KOPT-K1 (cell line): Measurements from ENCODE around the gene AOAH.
"Not testable (repeated sequence)": the region's sequence is repeated elsewhere in the genome, so short reads cannot be mapped to it uniquely, and the experiment has no call there.

ENCODE experiments used
- H3K27ac ChIP-seq: fragments of 200-600 bp; sonication (generic); 2 replicates; pipeline ENCODE4 v1.5.1; 2016; ENCODE audit warnings: antibody characterized with exemption, mild to moderate bottlenecking, low read depth, low read length; ENCODE audit not compliant: poor library complexity, severe bottlenecking
- H3K36me3 ChIP-seq: fragments of 200-600 bp; sonication (generic); 2 replicates; pipeline ENCODE4 v1.5.1; 2017; ENCODE audit warnings: antibody characterized with exemption, mild to moderate bottlenecking, low read length, moderate library complexity; ENCODE audit not compliant: insufficient read depth
- H3K9me3 ChIP-seq: fragments of 200-600 bp; sonication (generic); 2 replicates; pipeline ENCODE4 v1.5.1; 2017; ENCODE audit warnings: antibody characterized with exemption, low read length, mild to moderate bottlenecking; ENCODE audit not compliant: insufficient read depth, poor library complexity, severe bottlenecking

AOAH gene

DNA sequence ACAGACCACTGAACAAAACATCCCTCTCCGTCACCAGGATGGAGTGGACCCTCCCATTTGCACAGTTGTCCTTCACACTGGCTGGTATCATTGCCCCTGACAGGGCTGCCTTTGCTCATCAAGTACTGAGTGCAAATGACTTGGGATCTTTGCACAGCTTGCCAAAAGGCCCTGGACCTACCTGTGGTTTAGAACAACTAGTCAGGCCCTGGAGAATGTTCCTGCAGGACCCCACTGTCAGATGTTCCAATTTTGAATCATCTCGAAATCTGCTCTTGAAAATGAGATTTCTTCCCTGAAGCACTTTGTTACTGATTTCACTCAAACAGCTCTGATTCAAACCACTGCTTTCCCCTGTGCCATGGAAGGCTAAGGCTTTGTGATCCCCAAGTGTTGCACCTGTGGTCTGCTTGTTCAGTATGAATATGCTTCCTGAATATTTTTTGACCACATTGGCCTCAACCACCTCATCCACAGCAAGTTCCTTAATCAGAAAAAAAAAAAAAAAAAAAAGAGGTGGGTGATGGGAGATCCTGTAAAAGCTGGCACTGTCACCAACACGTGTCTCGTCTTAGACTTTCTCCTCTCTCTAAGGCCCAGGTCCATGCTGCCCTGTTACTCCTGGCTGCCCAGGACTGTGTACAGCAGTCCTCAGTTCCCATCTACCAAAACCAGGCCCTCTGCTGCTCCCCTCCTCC, 2.7 kb upstream of the AOAH start:
- no peak overlapping the region for H3K27ac ChIP-seq
- H3K9me3 ChIP-seq = peaks cover 5% of the 10 kb centered on the region
- H3K36me3 ChIP-seq = no peaks in the 10 kb centered on the region

DNA sequence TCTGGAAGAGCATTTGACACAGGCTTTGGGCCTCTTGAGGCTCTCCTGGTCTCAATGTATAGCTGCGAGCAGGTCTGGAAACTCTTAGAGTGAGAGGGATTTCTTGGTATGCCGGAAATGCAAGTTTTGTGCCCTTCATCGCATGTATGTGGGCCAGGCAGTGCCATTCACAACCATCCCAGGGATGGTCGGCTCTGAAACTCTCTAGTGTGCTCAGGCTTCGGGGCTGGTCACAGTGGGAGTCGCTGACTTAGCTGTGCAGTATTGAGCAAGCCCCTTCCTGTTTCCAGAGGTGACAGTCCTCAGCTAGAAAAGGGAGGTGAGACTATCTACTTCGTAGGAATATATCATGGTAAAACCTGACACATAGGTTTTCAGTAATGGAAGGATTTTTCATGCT, 2.0 kb upstream of the AOAH start:
- Histone ChIP-seq H3K36me3 (no peaks in the 10 kb centered on the region), H3K9me3 (peaks cover 5% of the 10 kb centered on the region), H3K27ac (no peak overlapping the region)

DNA sequence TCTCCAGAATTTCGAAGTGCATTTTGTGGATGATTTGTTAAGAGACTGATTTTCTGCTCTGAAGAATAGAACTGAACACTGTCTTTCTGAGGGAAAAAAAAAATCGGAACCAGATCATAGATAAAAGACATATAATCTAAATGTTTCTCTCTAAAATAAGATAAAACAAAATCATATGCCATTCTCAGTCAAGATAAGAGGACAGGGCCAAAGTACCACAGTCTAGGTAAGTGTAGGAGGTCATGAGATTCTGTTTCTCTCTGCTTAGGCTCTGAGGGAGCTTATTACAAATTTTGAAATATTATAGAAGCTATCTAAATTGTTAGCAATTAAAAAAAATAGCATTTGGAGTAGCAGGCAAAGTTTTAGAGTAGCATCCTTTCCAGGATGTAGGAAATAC, 702 bp upstream of the AOAH start:
- peak overlapping the region; percentile 72 for H3K27ac ChIP-seq
- H3K9me3 ChIP-seq = no peaks in the 10 kb centered on the region
- no peaks in the 10 kb centered on the region for H3K36me3 ChIP-seq

DNA sequence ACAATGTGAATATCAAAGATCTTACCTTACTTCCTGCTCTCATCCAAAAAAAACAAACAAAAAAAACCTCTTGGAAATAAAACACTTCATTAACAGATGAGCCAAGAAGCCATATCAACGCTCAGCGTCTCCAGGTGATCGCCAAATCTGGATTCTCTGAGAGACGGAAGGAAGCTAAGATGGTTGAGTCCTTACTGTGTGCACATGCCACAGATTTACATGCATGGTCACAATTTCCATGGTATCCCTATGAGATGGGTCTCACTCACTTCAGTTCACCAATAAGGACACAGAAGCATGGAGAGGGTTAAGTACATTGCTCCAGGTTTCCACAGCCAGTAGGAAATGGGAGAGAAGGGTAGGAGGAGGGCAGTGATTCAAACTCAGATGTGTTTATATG, 1.0 kb downstream of the AOAH start:
- Histone ChIP-seq H3K9me3 (no peaks in the 10 kb centered on the region), H3K27ac (peak overlapping the region; percentile 72), H3K36me3 (no peaks in the 10 kb centered on the region)

DNA sequence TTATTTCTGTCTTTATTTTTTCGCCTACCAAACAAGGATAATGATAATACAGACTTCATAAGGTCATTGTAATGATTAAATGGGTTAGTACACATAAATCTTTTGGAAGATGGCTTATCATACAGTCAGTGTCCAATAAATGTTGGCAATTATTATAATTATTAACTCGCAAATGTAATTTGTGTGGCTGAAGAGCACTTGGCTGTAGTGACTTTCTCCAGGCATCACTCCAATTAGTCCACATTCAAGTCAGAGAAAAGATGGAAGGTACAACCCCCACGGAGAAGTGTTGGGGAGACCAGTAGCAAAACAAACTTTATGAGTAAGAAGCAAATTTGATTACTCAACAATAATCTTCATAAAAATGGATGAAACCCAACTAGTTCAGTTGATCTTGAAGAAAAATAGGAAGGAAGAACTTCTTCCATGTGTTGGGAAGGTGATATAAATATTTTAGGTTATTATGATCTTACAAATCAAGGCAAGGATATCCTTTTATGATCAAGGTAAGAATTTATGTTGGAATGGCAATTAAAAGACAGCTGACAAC, 5.1 kb downstream of the AOAH start:
- Histone ChIP-seq H3K27ac (no peak overlapping the region), H3K9me3 (no peaks in the 10 kb centered on the region), H3K36me3 (no peaks in the 10 kb centered on the region)

DNA sequence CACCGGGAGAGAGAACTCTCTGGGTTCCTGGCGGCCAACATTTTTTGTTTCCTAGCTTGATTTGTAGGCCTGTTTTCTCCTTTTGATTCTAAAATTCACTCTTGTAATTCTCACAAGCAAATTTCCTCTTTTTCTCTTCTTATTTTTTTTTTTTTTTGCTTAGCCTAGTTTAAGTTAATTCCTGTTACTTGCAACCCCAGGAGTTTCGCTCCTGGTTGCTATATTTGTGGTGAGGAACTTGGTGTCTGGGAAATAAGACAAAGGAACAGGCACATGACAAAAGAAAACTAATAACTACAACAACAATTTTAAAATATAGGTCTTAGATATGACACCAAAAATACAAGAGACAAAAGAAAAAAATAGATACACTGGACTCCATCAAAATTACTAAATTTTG, 6.7 kb downstream of the AOAH start:
- Histone ChIP-seq H3K36me3 (no peaks in the 10 kb centered on the region), H3K27ac (no peak overlapping the region), H3K9me3 (no peaks in the 10 kb centered on the region)

DNA sequence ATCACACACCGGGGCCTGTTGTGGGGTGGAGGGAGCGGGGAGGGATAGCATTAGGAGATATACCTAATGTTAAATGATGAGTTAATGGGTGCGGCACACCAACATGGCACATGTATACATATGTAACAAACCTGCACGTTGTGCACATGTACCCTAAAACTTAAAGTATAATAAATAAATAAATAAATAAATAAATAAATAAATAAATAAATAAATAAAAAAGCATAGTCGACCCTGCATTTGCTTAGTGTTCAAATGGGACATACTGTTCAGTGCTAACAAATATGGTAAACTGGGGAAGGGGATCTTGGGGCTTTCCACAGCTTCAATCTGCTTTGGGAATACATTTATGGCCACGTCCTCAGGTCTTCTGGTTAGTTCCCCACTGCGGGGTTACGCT, 7.5 kb downstream of the AOAH start:
- H3K36me3 ChIP-seq, H3K9me3 ChIP-seq: not testable (repeated sequence)

DNA sequence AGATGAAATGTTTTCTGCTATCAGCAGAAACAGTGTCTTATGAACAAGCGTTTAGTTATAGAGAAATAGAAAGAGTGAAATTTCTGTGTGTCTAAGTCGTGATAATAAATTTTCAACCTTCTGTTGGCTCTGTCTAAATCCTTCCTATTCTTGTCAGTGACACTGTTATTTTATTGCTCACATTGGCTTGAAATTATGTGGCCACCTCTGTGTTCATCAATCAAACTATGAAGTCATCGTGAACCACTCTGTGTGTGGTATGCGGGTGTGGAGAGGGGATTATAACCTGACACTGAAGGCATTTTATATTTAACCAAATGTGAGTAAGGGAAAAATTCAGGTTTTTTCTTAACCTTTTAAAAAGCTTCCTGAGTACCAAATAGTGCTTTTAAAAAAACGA, 12.3 kb downstream of the AOAH start:
- Histone ChIP-seq H3K36me3 (no peaks in the 10 kb centered on the region), H3K9me3 (no peaks in the 10 kb centered on the region), H3K27ac (no peak overlapping the region)

More for the DNA sequence above, 7.5 kb downstream of the AOAH start:
- not testable (repeated sequence) for H3K27ac ChIP-seq

DNA sequence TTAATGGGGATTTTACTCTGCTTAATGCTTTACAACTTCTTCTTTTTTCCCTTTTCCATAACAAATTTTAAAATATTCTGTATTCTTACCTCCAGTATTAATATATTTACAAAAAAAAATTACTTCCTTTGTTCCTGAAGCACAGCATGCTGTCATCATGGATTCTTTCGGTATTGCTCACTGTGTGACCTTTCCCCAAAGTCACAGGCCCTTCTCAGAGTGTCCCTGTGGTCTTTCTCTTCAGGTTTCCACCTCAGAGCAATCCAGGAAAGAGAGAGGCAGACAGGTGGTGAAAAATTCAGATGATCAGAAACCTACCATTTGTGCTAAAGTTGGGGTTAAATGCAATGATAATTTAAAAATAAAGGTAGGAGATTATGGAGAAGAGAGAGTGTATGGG, 13.0 kb downstream of the AOAH start:
- no peaks in the 10 kb centered on the region for H3K9me3 ChIP-seq
- H3K27ac ChIP-seq = no peak overlapping the region
- no peaks in the 10 kb centered on the region for H3K36me3 ChIP-seq

DNA sequence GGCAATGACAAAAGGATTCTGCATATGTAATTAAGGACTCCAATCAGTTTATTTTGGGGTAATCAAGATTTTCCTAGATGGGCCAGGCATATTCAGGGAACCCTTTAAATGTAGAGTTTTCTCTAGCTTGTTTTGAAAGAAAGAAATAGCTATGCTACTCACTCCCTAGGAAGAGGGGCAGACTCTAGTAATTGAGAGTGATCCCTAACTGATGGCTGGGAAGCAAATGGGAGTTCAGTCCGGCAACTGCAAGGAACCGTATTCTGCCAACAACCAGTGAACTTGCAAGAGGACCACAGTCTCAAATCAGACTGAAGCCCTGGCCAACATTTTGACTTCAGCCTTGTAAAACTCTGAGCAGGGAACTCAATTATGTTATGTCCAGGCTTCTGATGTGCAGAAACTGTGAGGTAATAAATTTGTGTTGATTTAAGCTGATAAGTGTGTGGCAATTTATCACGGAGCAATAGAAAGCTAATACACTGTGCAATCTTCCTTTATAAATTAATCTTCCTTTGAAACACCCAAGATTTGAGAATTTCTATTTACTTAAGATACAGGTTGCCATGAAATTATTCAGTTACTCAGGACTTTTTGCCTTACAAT, 14.0 kb downstream of the AOAH start:
- no peaks in the 10 kb centered on the region for H3K36me3 ChIP-seq
- no peaks in the 10 kb centered on the region for H3K9me3 ChIP-seq
- H3K27ac ChIP-seq = no peak overlapping the region

DNA sequence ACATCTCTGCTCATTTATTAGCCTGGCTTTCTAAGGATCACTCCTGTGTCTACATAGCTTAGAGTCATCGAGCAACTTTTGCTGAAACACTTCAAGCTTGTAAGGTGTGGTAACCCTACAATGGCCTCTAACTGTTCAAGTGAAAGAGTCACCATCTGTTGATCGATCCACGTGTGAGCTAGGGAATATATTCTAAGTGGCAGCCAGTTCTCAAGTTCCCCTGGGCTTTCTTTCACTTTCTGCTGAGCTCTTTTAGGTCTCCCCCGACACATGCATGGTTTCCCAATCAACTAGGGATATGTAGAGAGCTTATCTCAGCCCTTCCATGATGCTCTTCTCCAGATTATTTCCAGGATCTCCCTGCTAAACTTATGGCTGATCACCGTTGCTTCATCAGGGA, 15.5 kb downstream of the AOAH start:
- no peaks in the 10 kb centered on the region for H3K36me3 ChIP-seq
- H3K27ac ChIP-seq = no peak overlapping the region
- H3K9me3 ChIP-seq = no peaks in the 10 kb centered on the region

DNA sequence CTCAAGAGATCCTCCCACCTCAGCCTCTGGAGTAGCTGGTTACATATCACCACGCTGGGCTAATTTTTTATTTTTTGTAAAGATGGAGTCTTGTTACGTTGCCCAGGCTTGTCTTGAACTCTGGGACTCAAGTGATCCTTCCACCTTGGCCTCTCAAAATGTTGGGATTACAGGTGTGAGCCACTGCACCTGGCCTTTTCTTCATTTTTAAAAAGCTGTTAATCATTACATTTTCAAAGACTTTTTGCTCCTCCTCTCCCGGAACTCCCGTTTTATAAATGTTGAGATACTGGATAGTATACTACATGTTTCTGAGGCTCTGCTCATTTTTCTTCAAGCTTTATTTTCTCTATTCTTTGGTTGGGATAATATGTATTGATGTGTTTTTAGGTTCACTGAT, 16.4 kb downstream of the AOAH start:
- H3K9me3 ChIP-seq = no peaks in the 10 kb centered on the region
- no peak overlapping the region for H3K27ac ChIP-seq
- no peaks in the 10 kb centered on the region for H3K36me3 ChIP-seq

DNA sequence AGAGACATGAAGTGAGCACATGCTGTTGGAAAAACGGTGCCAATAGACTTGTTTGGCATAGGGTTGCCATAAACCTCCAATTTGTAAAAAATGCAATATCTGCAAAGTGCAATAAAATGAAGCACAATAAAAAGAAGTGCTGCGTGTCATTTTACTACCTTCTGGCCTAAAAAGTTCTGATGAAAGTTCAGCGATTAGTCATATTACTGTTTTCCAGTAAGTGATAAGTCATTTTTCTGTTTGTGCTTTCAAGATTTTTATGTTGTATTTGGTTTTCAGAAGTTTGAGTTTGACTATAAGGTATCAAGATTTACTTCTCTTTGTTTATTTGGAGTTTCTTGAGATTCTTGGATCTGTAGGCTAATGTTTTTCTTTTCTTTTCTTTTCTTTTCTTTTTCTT, 16.8 kb downstream of the AOAH start:
- H3K36me3 ChIP-seq = no peaks in the 10 kb centered on the region
- H3K9me3 ChIP-seq = no peaks in the 10 kb centered on the region
- H3K27ac ChIP-seq = no peak overlapping the region

DNA sequence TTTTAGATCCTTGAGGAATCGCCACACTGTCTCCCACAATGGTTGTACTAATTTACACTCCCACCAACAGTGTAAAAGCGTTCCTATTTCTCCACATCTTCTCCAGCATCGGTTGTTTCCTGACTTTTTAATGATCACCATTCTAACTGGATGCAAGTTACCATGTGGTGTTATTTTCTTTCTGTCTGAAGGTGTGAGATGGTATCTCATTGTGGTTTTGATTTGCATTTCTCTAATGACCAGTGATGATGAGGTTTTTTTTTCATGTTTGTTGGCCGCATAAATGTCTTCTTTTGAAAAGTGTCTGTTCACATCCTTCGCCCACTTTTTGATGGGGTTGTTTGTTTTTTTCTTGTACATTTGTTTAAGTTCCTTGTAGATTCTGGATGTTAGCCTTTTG, 20.4 kb downstream of the AOAH start:
- H3K27ac ChIP-seq, H3K36me3 ChIP-seq, H3K9me3 ChIP-seq: not testable (repeated sequence)

DNA sequence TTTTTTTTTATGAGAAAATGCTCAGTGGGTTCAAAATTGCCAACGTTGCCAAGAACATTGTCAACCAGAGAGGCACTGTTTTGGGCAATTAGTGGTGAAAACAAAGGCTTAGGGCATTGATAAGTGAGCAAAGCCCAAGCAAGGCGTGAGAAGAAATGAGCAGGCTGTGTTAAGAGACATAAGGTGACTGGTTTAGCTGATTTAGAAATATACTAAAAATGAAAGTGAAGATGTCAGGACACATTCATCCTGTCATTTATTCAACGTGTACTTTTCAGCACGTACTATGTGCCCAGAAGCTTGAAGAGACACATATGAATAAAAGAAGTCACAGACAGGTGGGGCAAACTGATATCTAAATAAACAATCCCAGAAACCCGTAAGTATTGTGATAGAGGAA, 31.8 kb downstream of the AOAH start:
- Histone ChIP-seq H3K27ac (no peak overlapping the region), H3K36me3 (no peaks in the 10 kb centered on the region), H3K9me3 (no peaks in the 10 kb centered on the region)

DNA sequence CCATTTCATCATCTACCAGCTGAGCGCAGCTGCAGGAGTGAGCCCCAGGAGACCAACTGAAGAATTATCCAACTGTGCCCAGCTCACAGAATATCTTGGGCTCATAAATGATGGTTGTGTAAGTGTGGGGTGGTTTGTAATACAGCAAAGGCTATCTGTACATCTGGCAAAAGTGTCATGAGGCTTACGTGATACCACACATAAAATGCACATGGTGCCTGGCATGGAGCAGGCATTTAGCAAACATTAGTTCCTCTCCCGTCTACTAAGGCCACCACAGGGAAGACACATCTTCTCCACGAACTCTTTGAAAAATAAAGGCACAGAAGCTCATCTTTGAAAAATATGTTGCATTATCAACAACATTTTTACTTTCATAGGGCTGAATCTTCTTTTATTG, 32.3 kb downstream of the AOAH start:
- H3K27ac ChIP-seq = no peak overlapping the region
- no peaks in the 10 kb centered on the region for H3K9me3 ChIP-seq
- no peaks in the 10 kb centered on the region for H3K36me3 ChIP-seq
